Measurements from ENCODE around the gene COQ9. TPM values are rescaled to one million over a fixed set of nuclear protein-coding genes. Genes with fewer than 3 reads are reported as not detected.

The COQ9 gene
- total RNA-seq, 6 donors from 2014 or later, result 33.1 to 47.1 (median 39.4) TPM

GRCh38 chr16:57507136-57508034 lies 60.1 kb downstream of the COQ9 start:
- Histone ChIP-seq H3K9me3 (no peaks in the 10 kb centered on the region), H3K36me3 (peaks cover 0 to 4% (median 0%) of the 10 kb centered on the region in 4 donors), H3K27me3 (no peaks in the 10 kb centered on the region), H3K4me1 (peaks cover 0 to 16% (median 10%) of the 10 kb centered on the region in 4 donors), H3K27ac (no peak overlapping the region), H3K4me3 (no peak overlapping the region)
- TF ChIP-seq CTCF (IDR thresholded peaks at IDR 0.05), result no peak
- no peak for TF ChIP-seq POLR2A (IDR thresholded peaks at IDR 0.05)
- 80 to 82% methylated on average over 5 to 13 of the region's 13 CpGs for WGBS, 2 donors
- DNase-seq (no peak), ATAC-seq (ENCODE audit: low FRiP score in 2 of 2) (no peak)

- no peaks in the 10 kb centered on the region for H3K9me3 ChIP-seq
- TF ChIP-seq CTCF (IDR thresholded peaks at IDR 0.05) (no peak), POLR2AphosphoS5 (IDR thresholded peaks at IDR 0.05) (no peak), POLR2A (IDR thresholded peaks at IDR 0.05) (no peak), EP300 (IDR thresholded peaks at IDR 0.05) (no peak)
- peaks cover 6 to 14% (median 8%) of the 10 kb centered on the region in 4 donors for H3K4me1 ChIP-seq
- ATAC-seq (ENCODE audit: low FRiP score in 2 of 2), result no peak
- H3K36me3 ChIP-seq, result peaks cover 0 to 8% (median 0%) of the 10 kb centered on the region in 4 donors
- no peak overlapping the region for H3K27ac ChIP-seq
- DNase-seq, result no peak
- 76% methylated on average over 2 of the region's 3 CpGs; no CpG with 5 or more reads in 1 of the 2 donors for WGBS, 2 donors
- no peaks in the 10 kb centered on the region for H3K27me3 ChIP-seq
- no peak overlapping the region for H3K4me3 ChIP-seq
Observed at GRCh38 chr16:57508035-57508425, 60.8 kb downstream of the COQ9 start.

- Histone ChIP-seq H3K4me3 (no peak overlapping the region), H3K36me3 (peaks cover 0 to 10% (median 0%) of the 10 kb centered on the region in 4 donors), H3K4me1 (peaks cover 7 to 19% (median 13%) of the 10 kb centered on the region in 4 donors), H3K9me3 (no peaks in the 10 kb centered on the region), H3K27ac (no peak overlapping the region), H3K27me3 (no peaks in the 10 kb centered on the region)
- ATAC-seq (ENCODE audit: low FRiP score in 2 of 2) (no peak), DNase-seq (no peak)
- no peak for TF ChIP-seq POLR2A (IDR thresholded peaks at IDR 0.05)
- no peak for TF ChIP-seq CTCF (IDR thresholded peaks at IDR 0.05)
- no peak for TF ChIP-seq POLR2AphosphoS5 (IDR thresholded peaks at IDR 0.05)
- TF ChIP-seq EP300 (IDR thresholded peaks at IDR 0.05), result no peak
- WGBS, 2 donors, result 80 to 89% methylated on average over 12 of the region's 12 CpGs
Observed at GRCh38 chr16:57509231-57509923, 62.1 kb downstream of the COQ9 start.

GRCh38 chr16:57510016-57510871 lies 63.0 kb downstream of the COQ9 start:
- peaks cover 16 to 28% (median 21%) of the 10 kb centered on the region in 4 donors for H3K4me1 ChIP-seq
- no peak overlapping the region for H3K27ac ChIP-seq
- H3K27me3 ChIP-seq, result no peaks in the 10 kb centered on the region
- TF ChIP-seq POLR2A (IDR thresholded peaks at IDR 0.05) (no peak), POLR2AphosphoS5 (IDR thresholded peaks at IDR 0.05) (no peak), EP300 (IDR thresholded peaks at IDR 0.05) (no peak), CTCF (IDR thresholded peaks at IDR 0.05) (no peak)
- H3K9me3 ChIP-seq, result no peaks in the 10 kb centered on the region
- no peak for DNase-seq
- WGBS, 2 donors, result 71 to 73% methylated on average over 9 to 10 of the region's 10 CpGs
- H3K36me3 ChIP-seq, result peaks cover 0 to 12% (median 0%) of the 10 kb centered on the region in 4 donors
- no peak for ATAC-seq (ENCODE audit: low FRiP score in 2 of 2)
- H3K4me3 ChIP-seq, result no peak overlapping the region

Other genes starting within 250 kb of the COQ9 start
- gene ARL2BP, start 202.2 kb upstream of the COQ9 start, total RNA-seq, result 10 to 100 TPM; 18.9 to 74.9 (median 54.2) TPM
- gene PLLP, start 162.8 kb upstream of the COQ9 start, total RNA-seq, result 100 to 1,000 TPM in 4 of 6 donors, 10 to 100 TPM in 2; 38.8 to 184 (median 114) TPM
- 1 to 10 TPM in 1 of 6 donors, under 1 TPM in 3, not detected in 2; 0.39 to 4.7 (median 0.71) TPM for gene CCL22, start 88.7 kb upstream of the COQ9 start, total RNA-seq
- gene CX3CL1, start 75.0 kb upstream of the COQ9 start, total RNA-seq, result 100 to 1,000 TPM in 1 of 6 donors, 10 to 100 TPM in 4, 1 to 10 TPM in 1; 6.3 to 106 (median 31.7) TPM
- gene CCL17, start 42.7 kb upstream of the COQ9 start, total RNA-seq, result 10 to 100 TPM in 1 of 6 donors, 1 to 10 TPM in 2, not detected in 3; 2.8 to 24.2 (median 5.8) TPM
- gene CIAPIN1, start 94 bp upstream of the COQ9 start, total RNA-seq, result 10 to 100 TPM; 21.0 to 44.5 (median 36.5) TPM
- gene POLR2C, start 15.2 kb downstream of the COQ9 start, total RNA-seq, result 100 to 1,000 TPM in 4 of 6 donors, 10 to 100 TPM in 2; 70.6 to 210 (median 112) TPM
- 10 to 100 TPM; 36.7 to 87.3 (median 54.1) TPM for gene DOK4, start 39.0 kb downstream of the COQ9 start, total RNA-seq
- gene CCDC102A, start 89.1 kb downstream of the COQ9 start, total RNA-seq, result 10 to 100 TPM in 5 of 6 donors, 1 to 10 TPM in 1; 8.2 to 41.9 (median 16.5) TPM
- 1 to 10 TPM in 3 of 6 donors, under 1 TPM in 3; 0.76 to 1.8 (median 0.92) TPM for gene ADGRG5, start 95.2 kb downstream of the COQ9 start, total RNA-seq
- 10 to 100 TPM; 34.6 to 89.3 (median 40.4) TPM for gene ADGRG1, start 181.2 kb downstream of the COQ9 start, total RNA-seq
- gene ADGRG3, start 220.8 kb downstream of the COQ9 start, total RNA-seq, result 10 to 100 TPM in 2 of 6 donors, 1 to 10 TPM in 4; 3.1 to 17.2 (median 8.4) TPM
- gene DRC7, start 247.3 kb downstream of the COQ9 start, total RNA-seq, result 10 to 100 TPM in 2 of 6 donors, 1 to 10 TPM in 4; 1.2 to 15.9 (median 7.8) TPM